Astrocyte of the spinal cord (primary cell): ENCODE results near the gene CR1.
A peak's percentile ranks its signal among the peaks of the same experiment; 100 is the strongest.
"Not testable (repeated sequence)": the region's sequence is repeated elsewhere in the genome, so short reads cannot be mapped to it uniquely, and the experiment has no call there.

ENCODE experiments used
- DNase-seq: peaks from one replicate; pipeline ENCODE4 v3.0.0; 2011; ENCODE audit warnings: low read depth, low spot score
- H3K4me3 ChIP-seq: 2 replicates; pipeline ENCODE4 v1.5.1; 2011; ENCODE audit warnings: low read depth, mild to moderate bottlenecking, low read length, moderate library complexity
- in situ Hi-C: cut with HindIII; loops from 2 replicates; pipeline ENCODE4 v1.10.0; 2017; ENCODE audit warnings: low sequenced_read_pairs
- TF ChIP-seq, protein P1 (sequence below): IDR thresholded peaks from 2 replicates; pipeline ENCODE4 v1.5.1; 2012; ENCODE audit warnings: low read depth, mild to moderate bottlenecking, low read length, inconsistent platforms

CR1 gene

DNA sequence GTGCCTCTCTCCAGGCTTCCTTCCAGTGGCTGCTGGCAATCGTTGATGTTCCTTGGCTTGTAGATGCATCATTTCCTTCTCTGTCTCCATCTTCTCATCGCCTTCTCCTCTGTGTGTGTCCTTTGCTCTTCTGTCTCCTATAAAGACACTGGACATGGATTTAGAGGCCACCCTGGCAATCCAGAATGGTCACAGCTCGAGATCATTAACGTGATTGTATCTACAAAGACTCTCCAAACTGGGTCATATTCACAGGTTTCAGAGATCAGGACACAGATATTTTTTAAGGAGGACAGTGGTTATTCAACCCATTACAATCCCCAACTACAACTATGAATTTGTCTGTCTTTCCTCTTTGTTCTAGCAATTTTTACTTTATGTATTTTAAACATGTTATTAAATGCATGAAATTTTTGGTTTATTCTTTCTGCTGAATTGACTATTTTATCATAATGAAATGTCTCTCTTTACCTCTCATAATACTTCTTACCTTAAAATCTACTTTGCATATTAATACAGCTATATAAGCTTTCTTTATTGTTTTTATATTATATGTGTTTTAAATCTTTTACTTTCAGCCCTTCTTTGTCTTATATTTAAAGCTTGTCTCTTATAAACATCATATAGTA is 22.8 kb downstream of the CR1 start:
- no peak for DNase-seq
- no peak overlapping the region for H3K4me3 ChIP-seq
- TF ChIP-seq, protein P1, sequence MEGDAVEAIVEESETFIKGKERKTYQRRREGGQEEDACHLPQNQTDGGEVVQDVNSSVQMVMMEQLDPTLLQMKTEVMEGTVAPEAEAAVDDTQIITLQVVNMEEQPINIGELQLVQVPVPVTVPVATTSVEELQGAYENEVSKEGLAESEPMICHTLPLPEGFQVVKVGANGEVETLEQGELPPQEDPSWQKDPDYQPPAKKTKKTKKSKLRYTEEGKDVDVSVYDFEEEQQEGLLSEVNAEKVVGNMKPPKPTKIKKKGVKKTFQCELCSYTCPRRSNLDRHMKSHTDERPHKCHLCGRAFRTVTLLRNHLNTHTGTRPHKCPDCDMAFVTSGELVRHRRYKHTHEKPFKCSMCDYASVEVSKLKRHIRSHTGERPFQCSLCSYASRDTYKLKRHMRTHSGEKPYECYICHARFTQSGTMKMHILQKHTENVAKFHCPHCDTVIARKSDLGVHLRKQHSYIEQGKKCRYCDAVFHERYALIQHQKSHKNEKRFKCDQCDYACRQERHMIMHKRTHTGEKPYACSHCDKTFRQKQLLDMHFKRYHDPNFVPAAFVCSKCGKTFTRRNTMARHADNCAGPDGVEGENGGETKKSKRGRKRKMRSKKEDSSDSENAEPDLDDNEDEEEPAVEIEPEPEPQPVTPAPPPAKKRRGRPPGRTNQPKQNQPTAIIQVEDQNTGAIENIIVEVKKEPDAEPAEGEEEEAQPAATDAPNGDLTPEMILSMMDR = no peak
- in situ Hi-C loops = no loop called here

DNA sequence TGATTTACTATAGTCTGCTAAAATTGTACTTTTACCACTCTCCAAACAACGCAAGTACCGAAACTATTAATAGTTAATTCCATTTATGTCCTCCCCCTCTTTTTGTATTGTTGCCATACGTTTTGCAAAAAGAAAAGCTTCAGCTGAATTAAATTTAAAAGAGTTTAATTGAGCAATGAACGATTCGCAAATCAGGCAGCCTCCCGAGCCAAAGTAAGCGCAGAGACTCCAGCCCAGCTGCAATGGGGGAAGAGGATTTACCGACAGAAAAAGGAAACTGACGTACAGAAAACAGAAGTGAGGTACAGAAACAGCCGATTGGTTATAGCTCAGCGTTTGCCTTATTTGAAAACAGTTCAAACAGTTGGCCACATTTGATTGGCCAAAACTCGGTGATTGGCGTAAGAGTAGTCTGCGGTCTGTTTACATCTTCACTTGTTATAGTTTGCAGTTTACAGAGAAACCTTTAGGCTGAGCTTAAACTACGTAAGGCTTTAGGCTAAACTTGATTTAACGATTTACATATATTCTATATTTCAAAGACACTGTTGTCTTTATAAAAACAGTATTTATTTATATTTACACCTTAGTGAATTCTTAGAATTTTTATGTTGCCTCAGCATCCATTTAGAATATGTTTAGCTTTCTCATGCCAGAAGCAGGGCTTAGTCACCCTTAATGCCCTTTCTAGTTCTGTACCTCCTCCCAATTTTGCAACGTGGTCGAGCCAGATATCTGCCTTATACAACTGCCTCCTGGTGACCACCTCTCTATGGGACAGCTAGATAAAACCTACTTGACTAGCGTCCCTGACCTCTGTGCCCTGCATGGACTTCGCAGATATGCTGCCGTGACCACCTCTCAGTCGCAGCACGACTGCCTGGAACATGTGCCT is 23.8 kb downstream of the CR1 start:
- in situ Hi-C loops = no loop called here
- DNase-seq = no peak
- TF ChIP-seq, protein P1 = no peak
- H3K4me3 ChIP-seq = no peak overlapping the region

DNA sequence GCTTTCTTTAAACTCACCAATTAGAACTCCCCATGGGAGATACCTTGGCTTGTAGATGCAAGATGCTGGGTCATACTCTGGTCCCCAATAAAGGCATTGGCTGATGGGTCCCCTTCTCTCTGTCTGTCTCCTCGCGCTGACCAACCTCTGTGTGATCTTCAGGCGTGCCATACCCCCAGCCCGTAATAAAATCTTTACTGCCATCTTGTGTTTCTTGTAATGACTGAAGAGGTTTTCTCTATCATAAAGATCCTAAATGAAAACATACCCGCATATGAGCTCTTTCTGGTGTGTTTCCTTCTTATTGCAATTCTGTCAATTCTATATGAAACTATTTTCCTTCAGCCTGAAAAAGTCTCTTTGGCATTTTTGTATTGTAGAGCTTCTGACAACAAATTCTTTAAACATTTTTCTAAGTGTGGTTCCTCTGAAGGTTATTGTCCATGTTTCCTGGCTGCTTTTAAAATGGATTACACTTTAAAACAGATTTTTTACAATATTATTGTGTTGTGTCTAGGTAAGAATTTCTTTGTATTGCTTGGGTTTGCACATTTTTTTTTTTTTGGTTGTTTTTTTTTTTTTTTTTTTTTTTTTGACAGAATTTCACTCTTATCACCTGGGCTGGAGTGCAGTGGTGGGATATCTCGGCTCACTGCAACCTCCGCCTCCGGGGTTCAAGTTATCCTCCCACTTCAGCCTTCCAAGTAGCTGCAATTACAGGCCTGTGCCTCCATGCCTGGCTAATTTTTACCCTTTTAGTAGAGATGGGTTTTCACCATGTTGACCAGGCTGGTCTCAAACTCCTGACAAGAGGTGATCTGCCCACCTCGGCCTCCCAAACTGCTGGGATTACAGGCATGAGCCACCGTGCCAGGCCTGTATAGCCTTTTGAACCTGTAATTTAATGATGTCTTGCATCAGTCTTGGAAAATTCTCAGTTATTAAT is 24.7 kb downstream of the CR1 start:
- in situ Hi-C loops, H3K4me3 ChIP-seq, DNase-seq: not testable (repeated sequence)

DNA sequence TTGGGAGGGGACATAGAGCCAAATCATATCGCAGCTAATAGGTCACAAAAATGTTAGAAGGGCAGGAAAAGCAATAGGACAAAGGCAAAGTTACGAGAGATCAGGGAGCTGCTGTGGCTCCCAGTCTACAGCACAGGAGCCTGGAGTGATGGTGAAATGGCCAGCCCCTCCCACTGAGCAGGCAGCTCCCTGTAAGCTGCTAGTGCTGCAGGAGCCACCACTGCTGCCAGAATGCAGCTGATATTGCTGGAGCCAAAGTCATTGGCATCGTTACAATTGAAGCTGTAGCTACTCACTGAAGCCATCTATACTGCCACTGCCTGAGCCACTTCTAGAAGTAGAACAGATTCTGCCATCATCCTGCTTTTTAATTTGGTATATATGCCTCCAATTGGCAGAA is 29.3 kb downstream of the CR1 start:
- in situ Hi-C loops, H3K4me3 ChIP-seq, DNase-seq: not testable (repeated sequence)

DNA sequence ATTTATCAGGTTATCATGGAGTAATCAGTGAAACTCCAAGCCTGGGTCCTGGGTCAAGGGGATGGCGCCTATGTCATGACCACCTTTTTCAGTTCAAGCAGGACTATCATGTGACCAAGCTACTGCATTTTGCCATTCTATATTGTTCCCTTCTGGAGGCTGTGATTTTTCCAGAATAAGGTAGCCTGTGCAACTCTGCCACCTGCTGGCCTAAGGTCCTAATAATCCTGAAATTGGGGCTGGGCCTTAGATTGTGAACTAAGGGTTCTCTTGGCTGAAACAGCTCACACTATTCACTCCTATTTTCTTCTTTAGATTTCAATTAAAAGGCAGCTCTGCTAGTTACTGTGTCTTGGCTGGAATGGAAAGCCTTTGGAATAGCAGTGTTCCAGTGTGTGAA is 32.4 kb downstream of the CR1 start:
- in situ Hi-C loops, H3K4me3 ChIP-seq, DNase-seq: not testable (repeated sequence)

DNA sequence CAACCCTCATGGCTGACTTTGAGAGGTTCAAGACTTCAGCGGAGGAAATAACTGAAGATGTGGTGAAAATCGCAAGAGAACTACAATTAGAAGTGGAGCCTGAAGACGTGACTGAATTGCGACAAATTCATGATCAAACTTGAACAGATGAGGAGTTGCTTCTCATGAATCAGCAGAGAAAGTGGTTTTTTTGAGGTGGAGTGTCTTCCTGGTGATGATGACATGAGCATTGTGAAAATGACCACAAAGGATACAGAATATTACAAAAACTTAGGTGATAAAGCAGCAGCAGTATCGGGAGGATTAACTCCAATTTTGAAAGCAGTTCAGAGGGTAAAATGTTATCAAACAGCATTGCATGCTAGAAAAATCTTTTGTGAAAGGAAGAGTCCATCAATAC is 40.3 kb downstream of the CR1 start:
- in situ Hi-C loops, H3K4me3 ChIP-seq, DNase-seq: not testable (repeated sequence)

DNA sequence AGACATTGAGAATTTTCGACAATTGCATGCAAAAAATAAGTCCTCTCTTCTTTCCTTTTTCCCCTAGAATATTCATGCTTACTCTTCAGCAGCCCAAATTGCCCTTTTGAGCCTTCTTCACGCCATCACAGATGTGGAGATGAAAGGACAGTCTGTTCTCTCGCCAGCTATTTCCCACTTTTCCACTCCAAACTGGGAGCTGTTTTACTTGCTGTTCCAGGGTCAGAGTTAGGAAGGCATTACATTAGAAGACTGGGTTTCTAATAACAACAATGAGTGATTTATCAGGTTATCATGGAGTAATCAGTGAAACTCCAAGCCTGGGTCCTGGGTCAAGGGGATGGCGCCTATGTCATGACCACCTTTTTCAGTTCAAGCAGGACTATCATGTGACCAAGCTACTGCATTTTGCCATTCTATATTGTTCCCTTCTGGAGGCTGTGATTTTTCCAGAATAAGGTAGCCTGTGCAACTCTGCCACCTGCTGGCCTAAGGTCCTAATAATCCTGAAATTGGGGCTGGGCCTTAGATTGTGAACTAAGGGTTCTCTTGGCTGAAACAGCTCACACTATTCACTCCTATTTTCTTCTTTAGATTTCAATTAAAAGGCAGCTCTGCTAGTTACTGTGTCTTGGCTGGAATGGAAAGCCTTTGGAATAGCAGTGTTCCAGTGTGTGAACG is 50.9 kb downstream of the CR1 start:
- in situ Hi-C loops, DNase-seq, H3K4me3 ChIP-seq: not testable (repeated sequence)

DNA sequence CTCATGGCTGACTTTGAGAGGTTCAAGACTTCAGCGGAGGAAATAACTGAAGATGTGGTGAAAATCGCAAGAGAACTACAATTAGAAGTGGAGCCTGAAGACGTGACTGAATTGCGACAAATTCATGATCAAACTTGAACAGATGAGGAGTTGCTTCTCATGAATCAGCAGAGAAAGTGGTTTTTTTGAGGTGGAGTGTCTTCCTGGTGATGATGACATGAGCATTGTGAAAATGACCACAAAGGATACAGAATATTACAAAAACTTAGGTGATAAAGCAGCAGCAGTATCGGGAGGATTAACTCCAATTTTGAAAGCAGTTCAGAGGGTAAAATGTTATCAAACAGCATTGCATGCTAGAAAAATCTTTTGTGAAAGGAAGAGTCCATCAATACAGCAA is 58.9 kb downstream of the CR1 start:
- in situ Hi-C loops, H3K4me3 ChIP-seq, DNase-seq: not testable (repeated sequence)

DNA sequence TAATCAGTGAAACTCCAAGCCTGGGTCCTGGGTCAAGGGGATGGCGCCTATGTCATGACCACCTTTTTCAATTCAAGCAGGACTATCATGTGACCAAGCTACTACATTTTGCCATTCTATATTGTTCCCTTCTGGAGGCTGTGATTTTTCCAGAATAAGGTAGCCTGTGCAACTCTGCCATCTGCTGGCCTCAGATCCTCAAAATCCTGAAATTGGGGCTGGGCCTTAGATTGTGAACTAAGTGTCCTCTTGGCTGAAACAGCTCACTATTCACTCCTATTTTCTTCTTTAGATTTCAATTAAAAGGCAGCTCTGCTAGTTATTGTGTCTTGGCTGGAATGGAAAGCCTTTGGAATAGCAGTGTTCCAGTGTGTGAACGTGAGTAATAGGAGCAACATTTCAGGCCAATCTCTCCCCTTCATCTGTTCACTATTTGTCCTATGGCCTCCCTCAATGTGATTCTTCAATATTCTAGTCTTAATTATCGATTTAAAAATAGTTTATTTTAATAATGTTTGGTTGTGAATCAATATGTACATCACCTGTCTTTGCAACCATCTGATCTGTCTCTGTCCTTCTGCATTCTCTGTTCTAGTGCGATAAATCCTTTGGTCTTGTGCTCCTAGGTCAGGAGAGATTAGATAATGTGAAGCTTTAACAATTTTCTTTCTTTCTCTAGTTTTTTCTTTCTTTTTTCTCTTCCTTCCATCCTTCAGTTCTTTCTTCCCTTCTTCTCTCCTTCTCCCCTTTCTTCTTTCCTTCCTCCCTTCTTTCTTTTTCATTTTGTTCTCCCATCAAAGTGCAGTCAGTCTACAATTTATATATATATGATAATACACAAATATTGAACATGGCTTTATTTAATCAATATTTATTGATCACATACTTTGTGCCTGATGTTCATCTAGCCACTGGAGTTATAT is 69.8 kb downstream of the CR1 start:
- DNase-seq = no peak
- in situ Hi-C loops = no loop called here
- TF ChIP-seq, protein P1 = peak; percentile 35
- H3K4me3 ChIP-seq = no peak overlapping the region

DNA sequence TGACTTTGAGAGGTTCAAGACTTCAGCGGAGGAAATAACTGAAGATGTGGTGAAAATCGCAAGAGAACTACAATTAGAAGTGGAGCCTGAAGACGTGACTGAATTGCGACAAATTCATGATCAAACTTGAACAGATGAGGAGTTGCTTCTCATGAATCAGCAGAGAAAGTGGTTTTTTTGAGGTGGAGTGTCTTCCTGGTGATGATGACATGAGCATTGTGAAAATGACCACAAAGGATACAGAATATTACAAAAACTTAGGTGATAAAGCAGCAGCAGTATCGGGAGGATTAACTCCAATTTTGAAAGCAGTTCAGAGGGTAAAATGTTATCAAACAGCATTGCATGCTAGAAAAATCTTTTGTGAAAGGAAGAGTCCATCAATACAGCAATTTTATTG is 76.0 kb downstream of the CR1 start:
- H3K4me3 ChIP-seq, in situ Hi-C loops: not testable (repeated sequence)

DNA sequence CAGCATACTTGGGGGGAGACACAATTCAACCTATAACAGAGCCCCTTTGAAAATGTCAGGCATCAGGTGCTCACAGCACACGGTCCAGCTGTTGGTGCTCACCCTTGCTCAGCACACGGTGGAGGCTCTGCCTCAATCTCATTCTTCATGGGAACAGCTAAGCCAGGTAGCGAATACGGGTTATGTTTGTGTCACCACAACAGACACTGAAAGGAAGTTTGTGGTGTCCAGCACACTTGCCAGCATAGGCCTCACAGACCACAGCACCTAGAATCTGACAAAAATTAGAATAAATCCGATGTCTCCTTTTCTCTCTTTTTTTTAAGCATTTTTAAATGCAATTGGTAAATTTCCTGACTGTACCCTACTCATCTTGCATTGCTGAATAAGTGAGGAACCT is 77.1 kb downstream of the CR1 start:
- H3K4me3 ChIP-seq, in situ Hi-C loops, DNase-seq: not testable (repeated sequence)

More for the DNA sequence above, 76.0 kb downstream of the CR1 start:
- DNase-seq = not testable (repeated sequence)

DNA sequence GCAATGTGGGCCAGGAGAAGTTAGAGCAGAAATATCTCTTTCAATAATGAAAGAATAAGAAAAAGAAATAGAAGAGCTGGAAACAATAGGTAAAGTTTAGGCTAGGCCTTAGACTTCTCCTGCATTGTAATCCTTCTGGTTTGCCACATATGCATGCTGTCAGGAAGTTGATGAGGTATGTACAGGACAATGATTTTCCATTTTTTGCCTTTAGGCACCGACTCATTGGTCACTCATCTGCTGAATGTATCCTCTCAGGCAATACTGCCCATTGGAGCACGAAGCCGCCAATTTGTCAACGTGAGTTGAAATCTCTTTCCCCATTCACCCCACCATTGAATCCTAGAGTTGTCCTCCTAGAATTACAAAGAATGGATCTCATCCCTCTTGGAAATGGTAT is 79.4 kb downstream of the CR1 start:
- H3K4me3 ChIP-seq, DNase-seq, in situ Hi-C loops: not testable (repeated sequence)
